GM21367 (cell line): ENCODE data around the gene FREM2.

Experiments used
- ATAC-seq: cut with Tn5 transposase; IDR thresholded peaks from one replicate; pipeline ENCODE4 v1.9.1; 2021; ENCODE audit not compliant: unreplicated experiment

Gene FREM2

GRCh38 chr13:38824342-38824741, 137.5 kb downstream of the FREM2 start:
- no peak for ATAC-seq

- ATAC-seq: no peak
Measured at GRCh38 chr13:38826182-38826813, 139.4 kb downstream of the FREM2 start.

DNA sequence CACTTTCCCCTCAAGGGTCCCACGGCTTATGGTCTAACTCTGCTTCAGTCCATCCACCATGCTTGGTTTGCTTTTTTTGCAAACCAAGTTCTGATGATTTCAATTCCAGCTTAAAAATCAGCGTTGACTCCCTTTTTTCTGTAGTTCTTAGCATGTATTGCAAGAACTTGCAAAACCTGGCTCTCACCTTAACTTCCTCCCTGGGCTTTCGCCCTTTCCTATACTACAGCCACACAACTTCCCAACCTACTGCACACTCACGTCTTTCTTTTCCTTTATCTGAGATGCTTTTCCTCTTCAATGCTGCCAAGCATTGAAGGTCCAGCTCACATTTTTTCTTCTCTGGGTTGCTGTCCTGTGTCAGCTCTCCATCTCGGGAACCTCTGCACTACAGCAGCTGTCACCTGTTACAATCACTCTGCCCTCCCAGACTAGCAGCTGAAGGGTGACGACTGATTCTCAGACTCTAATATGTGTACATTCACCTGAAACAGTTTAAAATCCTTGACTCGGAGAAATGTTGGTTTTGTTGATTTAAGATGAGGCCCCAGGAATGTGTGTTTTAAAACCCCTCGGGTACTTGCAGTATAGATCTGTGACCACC, 143.7 kb downstream of the FREM2 start:
- no peak for ATAC-seq

GRCh38 chr13:38844581-38844980, 157.7 kb downstream of the FREM2 start:
- ATAC-seq: no peak

- no peak for ATAC-seq
Measured at GRCh38 chr13:38848360-38848759, 161.5 kb downstream of the FREM2 start.

GRCh38 chr13:38849315-38849714, 162.4 kb downstream of the FREM2 start:
- no peak for ATAC-seq

DNA sequence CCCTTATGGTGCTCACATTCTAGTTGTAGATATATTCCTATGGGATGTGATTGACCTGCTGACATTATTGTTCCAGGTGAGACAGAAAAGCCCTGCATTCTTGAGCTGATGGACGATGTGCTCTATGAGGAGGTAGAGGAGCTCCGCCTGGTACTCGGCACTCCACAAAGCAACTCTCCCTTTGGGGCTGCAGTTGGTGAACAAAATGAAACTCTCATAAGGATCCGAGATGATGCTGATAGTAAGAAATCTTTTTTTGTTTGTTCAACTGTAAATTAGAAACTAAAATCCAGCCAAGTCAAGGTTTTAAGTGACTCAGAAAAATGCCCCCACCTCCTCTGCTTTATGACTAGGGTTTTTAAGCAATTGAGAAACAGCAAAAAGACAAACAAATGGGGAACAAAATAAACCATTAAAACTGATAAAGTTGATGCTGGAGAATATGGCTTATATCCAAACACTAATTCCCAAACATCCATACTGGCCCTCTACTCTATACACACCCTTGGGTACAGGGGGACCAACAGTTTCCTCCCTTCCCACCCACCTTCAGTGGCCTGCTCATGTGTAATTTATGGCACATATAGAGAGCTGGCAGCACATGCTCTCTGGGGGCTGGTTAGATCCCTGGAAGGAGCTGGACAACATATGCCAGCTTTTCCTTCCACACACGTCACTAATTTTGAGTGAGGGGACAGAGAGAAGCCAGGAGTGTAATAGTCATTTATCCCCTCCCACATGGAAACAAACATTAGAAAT, 164.2 kb downstream of the FREM2 start:
- peak; percentile 53 for ATAC-seq

DNA sequence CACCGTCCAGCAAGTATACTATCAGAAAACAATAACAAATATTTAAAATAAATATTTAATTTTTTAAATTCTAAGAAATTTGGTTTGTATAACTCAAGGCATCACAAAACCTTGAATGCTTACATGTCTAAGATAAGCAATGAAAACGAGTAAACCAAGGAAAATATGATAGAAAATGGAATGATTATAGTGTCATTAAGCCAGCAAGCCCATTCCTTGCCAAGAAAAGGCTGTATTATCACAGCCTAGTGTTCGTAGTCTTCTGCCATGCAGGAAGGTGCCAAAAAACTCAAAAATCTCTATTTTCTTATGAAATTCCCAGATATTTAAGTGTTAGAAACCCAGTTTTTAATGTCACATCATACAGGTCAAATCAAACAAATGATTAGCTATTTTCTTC, 167.3 kb downstream of the FREM2 start:
- no peak for ATAC-seq

DNA sequence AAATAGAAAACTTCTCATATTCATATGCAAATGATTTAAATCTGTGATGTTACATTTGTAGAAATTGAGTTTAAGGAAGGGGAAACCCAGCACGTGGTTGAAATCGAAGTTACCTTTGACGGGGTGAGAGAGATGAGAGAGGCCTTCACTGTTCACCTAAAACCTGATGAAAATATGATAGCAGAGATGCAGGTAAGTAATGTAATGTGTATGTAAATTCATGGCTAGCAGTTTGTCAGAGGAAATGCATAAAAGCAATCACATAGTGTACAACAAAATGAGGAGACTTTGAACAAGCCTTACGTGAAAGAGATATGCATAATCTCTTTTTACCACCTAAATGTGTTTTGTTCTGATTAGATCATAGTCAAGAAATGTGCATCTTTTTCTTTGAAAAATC, 169.2 kb downstream of the FREM2 start:
- ATAC-seq: no peak

- ATAC-seq: no peak
Measured at GRCh38 chr13:38862443-38862842, 175.6 kb downstream of the FREM2 start.

GRCh38 chr13:38863536-38863935, 176.7 kb downstream of the FREM2 start:
- no peak for ATAC-seq

GRCh38 chr13:38866649-38867048, 179.8 kb downstream of the FREM2 start:
- no peak for ATAC-seq

- ATAC-seq: no peak
Measured at GRCh38 chr13:38868399-38868798, 181.5 kb downstream of the FREM2 start.

DNA sequence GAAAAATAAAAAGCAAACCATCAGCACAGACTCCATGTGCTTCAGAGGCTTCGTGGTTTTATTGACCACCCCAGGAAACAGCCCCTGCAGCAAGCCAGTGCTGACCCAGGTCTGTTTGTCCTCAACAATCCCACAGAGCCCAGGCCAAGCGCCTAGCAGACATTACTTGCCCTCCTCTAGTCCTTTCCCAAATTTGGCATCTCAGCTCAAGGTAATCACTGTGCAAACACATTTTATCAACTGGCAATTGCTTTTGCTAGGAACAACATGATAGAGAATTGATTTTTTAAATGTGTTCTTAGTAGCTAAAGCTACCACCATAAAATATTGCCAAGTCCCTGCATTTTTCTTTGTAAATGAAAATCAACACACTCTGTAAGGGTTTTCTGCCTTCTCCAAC, 182.0 kb downstream of the FREM2 start:
- no peak for ATAC-seq

DNA sequence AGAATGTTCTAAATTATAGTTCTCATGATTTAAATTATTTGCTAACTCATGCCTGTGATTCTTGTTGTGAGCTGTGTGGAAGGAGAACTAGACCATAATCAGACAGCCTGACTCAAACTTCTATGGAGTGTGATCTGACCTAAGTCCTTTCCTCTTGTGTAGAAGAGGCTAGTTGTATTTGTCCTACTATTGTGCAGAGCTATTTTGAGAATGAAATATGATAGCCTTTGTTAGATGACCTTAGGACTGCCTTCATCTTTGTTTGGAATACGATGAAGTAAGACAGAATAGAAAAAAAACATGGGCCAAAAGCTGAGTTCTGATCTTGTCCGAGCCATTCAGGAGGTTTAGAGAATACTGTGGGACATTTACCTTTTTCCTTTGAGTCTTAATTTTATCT, 184.4 kb downstream of the FREM2 start:
- no peak for ATAC-seq

GRCh38 chr13:38872693-38873092, 185.8 kb downstream of the FREM2 start:
- ATAC-seq: peak; percentile 65

DNA sequence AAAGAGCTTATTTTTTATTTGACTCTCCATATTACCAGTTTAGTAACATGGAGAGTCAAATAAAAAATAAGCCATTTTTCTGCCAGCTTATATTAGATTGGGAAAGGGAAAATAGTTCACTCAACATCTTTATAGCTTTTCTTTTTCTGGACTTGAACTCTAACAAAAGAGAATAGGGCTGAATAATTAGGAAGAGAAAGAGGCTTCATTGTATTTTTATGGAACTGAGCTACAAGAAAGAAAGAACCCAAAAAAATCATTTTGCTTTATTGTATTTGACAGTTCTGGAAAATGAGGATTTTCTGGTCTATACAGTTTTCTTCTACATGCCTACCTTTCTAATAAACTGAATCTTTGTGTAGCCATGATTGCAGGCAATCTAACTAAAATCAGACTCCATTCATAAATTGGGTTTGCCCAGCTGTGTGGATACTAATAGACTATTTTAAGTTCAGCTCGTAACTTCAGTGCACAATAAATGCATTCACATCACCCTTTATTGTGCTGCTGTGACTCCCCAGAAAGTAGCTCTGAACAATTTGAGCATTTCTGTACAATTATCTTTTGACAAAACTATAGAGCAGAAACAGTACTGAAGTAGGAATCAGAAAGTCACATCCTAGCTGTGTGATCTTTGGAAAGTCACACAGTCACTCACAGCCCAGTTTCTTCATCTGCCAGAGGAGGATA, 188.5 kb downstream of the FREM2 start:
- ATAC-seq: no peak

- no peak for ATAC-seq
Measured at GRCh38 chr13:38879278-38879677, 192.4 kb downstream of the FREM2 start.

DNA sequence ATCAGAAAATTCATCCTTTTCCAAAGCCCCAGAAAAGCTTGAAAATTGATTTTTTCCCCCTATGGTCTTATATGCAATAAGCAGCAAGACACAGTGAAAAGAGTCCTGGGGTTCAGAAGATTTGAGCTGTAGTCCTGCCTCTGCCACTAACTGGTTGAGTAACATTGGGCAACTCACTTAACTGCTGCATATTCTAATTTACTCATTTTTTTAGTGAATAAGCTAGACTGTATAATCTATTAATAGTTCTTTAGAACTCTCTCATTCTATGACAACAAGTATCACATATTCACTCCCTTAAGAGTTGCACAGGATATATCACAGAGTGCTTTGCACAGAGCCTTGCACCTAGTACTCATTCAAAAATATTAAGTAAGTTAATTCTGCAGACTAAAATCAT, 192.9 kb downstream of the FREM2 start:
- ATAC-seq: no peak

DNA sequence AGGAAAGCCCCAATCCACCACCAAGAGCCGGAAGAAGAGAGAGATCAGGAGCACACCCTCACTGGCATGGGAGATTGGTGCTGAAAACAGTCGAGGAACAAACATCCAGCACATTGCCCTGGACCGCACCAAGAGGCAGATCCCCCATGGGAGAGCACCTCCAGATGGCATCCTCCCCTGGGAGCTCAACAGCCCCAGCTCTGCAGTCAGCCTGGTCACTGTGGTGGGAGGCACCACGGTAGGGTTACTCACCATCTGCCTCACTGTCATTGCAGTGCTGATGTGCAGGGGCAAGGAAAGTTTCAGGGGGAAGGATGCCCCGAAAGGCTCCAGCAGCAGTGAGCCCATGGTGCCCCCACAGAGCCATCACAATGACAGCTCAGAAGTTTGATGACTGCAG, 193.5 kb downstream of the FREM2 start:
- no peak for ATAC-seq

GRCh38 chr13:38883783-38884182, 196.9 kb downstream of the FREM2 start:
- no peak for ATAC-seq

- ATAC-seq: no peak
Measured at GRCh38 chr13:38888309-38888708, 201.4 kb downstream of the FREM2 start.
